Transverse colon (tissue), 4 donors: ENCODE measurements around the gene USP7. TPM values are rescaled to one million over a fixed set of nuclear protein-coding genes. Genes with fewer than 3 reads are reported as not detected.
A peak's percentile ranks its signal among the peaks of the same experiment; 100 is the strongest.

Source experiments
- DNase-seq: peaks from one replicate; pipeline ENCODE4 v3.0.0-alpha.2; 2019
- H3K27ac ChIP-seq, 4 donors: fragments of 200-600 bp; sonication (generic); 2 replicates each; pipeline ENCODE4 v1.5.1; 2016 to 2018; ENCODE audit warnings: inconsistent platforms in 4 of 4
- H3K27me3 ChIP-seq: fragments of 200-600 bp; sonication (generic); 2 replicates; pipeline ENCODE4 v1.5.1; 2017; ENCODE audit warnings: inconsistent platforms
- H3K36me3 ChIP-seq, 4 donors: fragments of 200-600 bp; sonication (generic); 2 replicates each; pipeline ENCODE4 v1.5.1; 2017 to 2019; ENCODE audit warnings: inconsistent platforms in 4 of 4
- H3K4me1 ChIP-seq, 4 donors: fragments of 200-600 bp; sonication (generic); 2 replicates each; pipeline ENCODE4 v1.5.1; 2017 to 2020; ENCODE audit warnings: inconsistent platforms in 4 of 4
- H3K4me3 ChIP-seq, 4 donors: fragments of 200-600 bp; sonication (generic); 1 replicate in 1 of 4; 2 replicates in 3 of 4; pipeline versions ENCODE4 v1.5.1 to v1.6.1; 2017 to 2019; ENCODE audit warnings: inconsistent platforms in 4 of 4
- H3K9me3 ChIP-seq, 2 donors: fragments of 200-600 bp; sonication (generic); 2 replicates each; pipeline ENCODE4 v1.5.1; 2017 to 2019; ENCODE audit warnings: inconsistent platforms in 2 of 2
- CTCF ChIP-seq, 5 experiments: fragments of 200-600 bp in 3 of 5; fragments of 450-650 bp in 2 of 5; sonication (generic) in 3 of 5; IDR thresholded peaks; 1 replicate in 2 of 5; 2 replicates in 3 of 5; pipeline ENCODE4 v1.5.1; 2016 to 2017; ENCODE audit warnings: antibody characterized with exemption in 5 of 5, inconsistent platforms in 3 of 5, mild to moderate bottlenecking in 2 of 5, moderate library complexity in 1 of 5
- EP300 ChIP-seq: sonication (generic); formaldehyde crosslinking; IDR thresholded peaks from one replicate; pipeline ENCODE4 v1.6.1; 2017; ENCODE audit warnings: antibody characterized with exemption, low read depth
- POLR2A ChIP-seq: fragments of 450-650 bp; IDR thresholded peaks from one replicate; pipeline ENCODE4 v1.6.1; 2016; ENCODE audit warnings: antibody characterized with exemption, mild to moderate bottlenecking, moderate library complexity
- POLR2AphosphoS5 ChIP-seq, 3 donors: sonication (generic); formaldehyde crosslinking; IDR thresholded peaks; one replicate each; pipeline ENCODE4 v1.6.1; 2016; ENCODE audit warnings: antibody characterized with exemption in 3 of 3
- WGBS, 2 donors: methylation state at CpG; one replicate each; pipeline ENCODE4 v1.1.5; 2018; ENCODE audit warnings: low coverage in 1 of 2; 5-methylcytosine and 5-hydroxymethylcytosine counted together
- in situ Hi-C, 4 donors: fragments of 200-750 bp; cut with MboI; loops; one replicate each; pipeline versions ENCODE4 v1.15.0 to v1.15.1; 2017; ENCODE audit warnings: low sequenced_read_pairs in 3 of 4, low pct_ligation_motif_present in 1 of 4, low pct_unique_long_range_greater_than_20kb in 1 of 4
- intact Hi-C: fragments of 100-400 bp; cut with DNase I; formaldehyde crosslinking; loops from one replicate; pipeline ENCODE4 v1.15.1; 2023; ENCODE audit warnings: low total_unique reads
- total RNA-seq, 4 donors: library from RNA; depleted of rRNA; stranded (reverse); fragments of >200 nt; gene quantifications; one replicate each; pipeline ENCODE4 v1.1.0, GENCODE V29; 2016

USP7 gene
- total RNA-seq, 4 donors from 2014 or later = 72.9 to 419 (median 158) TPM

GRCh38 chr16:8915722-8916301 is 47.9 kb downstream of the USP7 start:
- intact Hi-C loops (no loop called here), in situ Hi-C loops (no loop called here)
- no peak for DNase-seq
- Histone ChIP-seq H3K27me3 (no peaks in the 10 kb centered on the region), H3K9me3 (no peaks in the 10 kb centered on the region), H3K27ac (no peak overlapping the region), H3K4me3 (no peak overlapping the region), H3K36me3 (peaks cover 0 to 49% (median 23%) of the 10 kb centered on the region in 4 donors), H3K4me1 (peaks cover 4 to 30% (median 23%) of the 10 kb centered on the region in 4 donors)
- WGBS, 2 donors = 80 to 94% methylated on average over 6 to 7 of the region's 7 CpGs
- no peak for TF ChIP-seq EP300
- no peak for TF ChIP-seq POLR2A
- no peak for TF ChIP-seq POLR2AphosphoS5 (IDR thresholded peaks at IDR 0.05)
- no peak for TF ChIP-seq CTCF (IDR thresholded peaks at IDR 0.05)

- H3K4me1 ChIP-seq = peaks cover 4 to 34% (median 24%) of the 10 kb centered on the region in 4 donors
- H3K9me3 ChIP-seq = no peaks in the 10 kb centered on the region
- intact Hi-C loops (no loop called here), in situ Hi-C loops (no loop called here)
- WGBS, 2 donors = 96% methylated on average over 3 of the region's 3 CpGs; no CpG with 5 or more reads in 1 of the 2 donors
- no peak for DNase-seq
- TF ChIP-seq EP300 (no peak), POLR2AphosphoS5 (IDR thresholded peaks at IDR 0.05) (no peak), CTCF (IDR thresholded peaks at IDR 0.05) (no peak), POLR2A (no peak)
- no peaks in the 10 kb centered on the region for H3K27me3 ChIP-seq
- H3K27ac ChIP-seq = no peak overlapping the region
- no peak overlapping the region for H3K4me3 ChIP-seq
- peaks cover 0 to 44% (median 17%) of the 10 kb centered on the region in 4 donors for H3K36me3 ChIP-seq
Measured at GRCh38 chr16:8914098-8914497, 49.6 kb downstream of the USP7 start.

- H3K4me1 ChIP-seq = peaks cover 4 to 42% (median 24%) of the 10 kb centered on the region in 4 donors
- in situ Hi-C loops (no loop called here), intact Hi-C loops (no loop called here)
- TF ChIP-seq CTCF (IDR thresholded peaks at IDR 0.05) (no peak), EP300 (no peak), POLR2AphosphoS5 (IDR thresholded peaks at IDR 0.05) (no peak), POLR2A (no peak)
- WGBS, 2 donors = 95 to 100% methylated on average over 1 to 4 of the region's 4 CpGs
- H3K4me3 ChIP-seq = no peak overlapping the region
- no peaks in the 10 kb centered on the region for H3K27me3 ChIP-seq
- no peaks in the 10 kb centered on the region for H3K9me3 ChIP-seq
- DNase-seq = no peak
- H3K27ac ChIP-seq = peak overlapping the region in 2 of 4 donors; percentile 77 to 78
- H3K36me3 ChIP-seq = peaks cover 0 to 46% (median 21%) of the 10 kb centered on the region in 4 donors
Measured at GRCh38 chr16:8912793-8913192, 50.9 kb downstream of the USP7 start.

GRCh38 chr16:8910811-8911210 is 52.9 kb downstream of the USP7 start:
- intact Hi-C loops = no loop called here
- no peaks in the 10 kb centered on the region for H3K9me3 ChIP-seq
- peaks cover 4 to 42% (median 24%) of the 10 kb centered on the region in 4 donors for H3K4me1 ChIP-seq
- DNase-seq = no peak
- TF ChIP-seq POLR2AphosphoS5 (IDR thresholded peaks at IDR 0.05) = no peak
- TF ChIP-seq POLR2A = no peak
- no peak for TF ChIP-seq CTCF (IDR thresholded peaks at IDR 0.05)
- no peak for TF ChIP-seq EP300
- H3K36me3 ChIP-seq = peaks cover 0 to 51% (median 19%) of the 10 kb centered on the region in 4 donors
- WGBS, 2 donors = 33 to 61% methylated on average over 1 of the region's 1 CpG
- no peak overlapping the region for H3K4me3 ChIP-seq
- in situ Hi-C loops = no loop called here
- peak overlapping the region; percentile 67 to 78 (median 76) for H3K27ac ChIP-seq
- no peaks in the 10 kb centered on the region for H3K27me3 ChIP-seq
